Cardiac muscle cell (in vitro differentiated cells and primary cell): ENCODE data around the gene SEPSECS. TPM values are rescaled to one million over a fixed set of nuclear protein-coding genes. Genes with fewer than 3 reads are reported as not detected.

Source experiments
- DNase-seq, 2 donors: peaks; one replicate each; pipeline versions ENCODE4 v3.0.0 to v3.0.0-alpha.2; 2010 to 2017; ENCODE audit warnings: low read depth in 1 of 2, low spot score in 1 of 2
- H3K27ac ChIP-seq: fragments of 200-600 bp; sonication (generic); 2 replicates; pipeline ENCODE4 v1.5.1; 2016
- H3K27me3 ChIP-seq: fragments of 200-600 bp; sonication (generic); 2 replicates; pipeline ENCODE4 v1.6.0; 2016; ENCODE audit warnings: control low read depth
- H3K36me3 ChIP-seq: fragments of 200-600 bp; sonication (generic); 2 replicates; pipeline ENCODE4 v1.5.1; 2016; ENCODE audit warnings: control low read depth
- H3K4me1 ChIP-seq: fragments of 200-600 bp; sonication (generic); 2 replicates; pipeline ENCODE4 v1.8.1; 2017; ENCODE audit warnings: low read depth, mild to moderate bottlenecking, mixed run types
- H3K4me3 ChIP-seq: fragments of 200-600 bp; sonication (generic); 2 replicates; pipeline ENCODE4 v1.5.1; 2016; ENCODE audit warnings: mild to moderate bottlenecking
- H3K9me3 ChIP-seq: fragments of 200-600 bp; sonication (generic); 2 replicates; pipeline ENCODE4 v1.5.1; 2017; ENCODE audit warnings: low read depth, mild to moderate bottlenecking, control low read depth
- CTCF ChIP-seq: IDR thresholded peaks from 2 replicates; pipeline ENCODE4 v1.5.1; 2012; ENCODE audit warnings: low read depth, mild to moderate bottlenecking, low read length
- polyA plus RNA-seq: library from polyadenylated mRNA; unstranded; fragments of >200 nt; fragmentation: Nextera tagmentation; extraction: Ambion mirVana; gene quantifications from 2 replicates; pipeline ENCODE4 v1.2.1, GENCODE V29; 2016
- total RNA-seq: library from RNA; depleted of rRNA; stranded (reverse); fragments of >200 nt; gene quantifications from 2 replicates; pipeline ENCODE4 v1.2.3, GENCODE V29; 2016

SEPSECS gene
- total and polyA plus RNA-seq, 2 experiments from 2014 or later: 3.6 to 6.3 TPM

GRCh38 chr4:25101836-25102235 is 58.4 kb downstream of the SEPSECS start:
- Histone ChIP-seq H3K4me3 (no peak overlapping the region), H3K27me3 (no peaks in the 10 kb centered on the region), H3K4me1 (no peaks in the 10 kb centered on the region), H3K36me3 (no peaks in the 10 kb centered on the region), H3K9me3 (no peaks in the 10 kb centered on the region), H3K27ac (no peak overlapping the region)
- no peak for DNase-seq
- TF ChIP-seq CTCF: no peak

- DNase-seq: no peak
- TF ChIP-seq CTCF: no peak
- Histone ChIP-seq H3K27me3 (no peaks in the 10 kb centered on the region), H3K9me3 (no peaks in the 10 kb centered on the region), H3K27ac (no peak overlapping the region), H3K36me3 (no peaks in the 10 kb centered on the region), H3K4me1 (no peaks in the 10 kb centered on the region), H3K4me3 (no peak overlapping the region)
Observed at GRCh38 chr4:25100710-25101109, 59.5 kb downstream of the SEPSECS start.

GRCh38 chr4:25100021-25100555 is 60.2 kb downstream of the SEPSECS start:
- Histone ChIP-seq H3K9me3 (no peaks in the 10 kb centered on the region), H3K36me3 (no peaks in the 10 kb centered on the region), H3K4me3 (no peak overlapping the region), H3K27ac (no peak overlapping the region), H3K4me1 (no peaks in the 10 kb centered on the region), H3K27me3 (no peaks in the 10 kb centered on the region)
- DNase-seq: no peak
- TF ChIP-seq CTCF: no peak

- Histone ChIP-seq H3K4me1 (no peaks in the 10 kb centered on the region), H3K4me3 (no peak overlapping the region), H3K36me3 (no peaks in the 10 kb centered on the region), H3K27ac (no peak overlapping the region), H3K9me3 (no peaks in the 10 kb centered on the region), H3K27me3 (no peaks in the 10 kb centered on the region)
- DNase-seq: peak in 1 of 2 donors; percentile 87
- no peak for TF ChIP-seq CTCF
Observed at GRCh38 chr4:25098964-25099891, 61.0 kb downstream of the SEPSECS start.

- Histone ChIP-seq H3K4me1 (peaks cover 5% of the 10 kb centered on the region), H3K9me3 (no peaks in the 10 kb centered on the region), H3K27me3 (no peaks in the 10 kb centered on the region), H3K36me3 (no peaks in the 10 kb centered on the region), H3K27ac (no peak overlapping the region), H3K4me3 (no peak overlapping the region)
- DNase-seq: no peak
- no peak for TF ChIP-seq CTCF
Observed at GRCh38 chr4:25096981-25097443, 63.2 kb downstream of the SEPSECS start.
